ENCODE data around the gene TBC1D22B.

DNA sequence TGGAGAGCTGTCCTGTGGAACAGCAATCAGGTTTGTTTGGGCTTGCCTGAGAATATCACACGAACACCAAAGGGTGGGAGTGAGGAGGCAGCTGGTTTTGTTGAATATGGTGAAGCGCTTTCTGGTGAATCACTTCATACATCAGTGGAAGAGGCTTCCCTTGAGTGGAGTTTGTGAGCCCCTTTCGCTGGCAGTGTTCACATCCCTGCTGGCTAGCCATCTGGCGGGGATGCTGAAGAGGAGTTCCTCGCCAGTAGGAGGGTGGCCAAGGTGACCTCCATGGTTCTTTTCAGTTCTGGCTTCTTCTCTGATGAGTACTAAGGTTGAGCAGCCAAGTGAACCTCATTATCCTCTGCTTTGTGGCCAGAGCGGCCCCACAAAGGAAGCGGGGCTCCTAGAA lies 58.5 kb downstream of the TBC1D22B start:
- TF ChIP-seq, protein P1, sequence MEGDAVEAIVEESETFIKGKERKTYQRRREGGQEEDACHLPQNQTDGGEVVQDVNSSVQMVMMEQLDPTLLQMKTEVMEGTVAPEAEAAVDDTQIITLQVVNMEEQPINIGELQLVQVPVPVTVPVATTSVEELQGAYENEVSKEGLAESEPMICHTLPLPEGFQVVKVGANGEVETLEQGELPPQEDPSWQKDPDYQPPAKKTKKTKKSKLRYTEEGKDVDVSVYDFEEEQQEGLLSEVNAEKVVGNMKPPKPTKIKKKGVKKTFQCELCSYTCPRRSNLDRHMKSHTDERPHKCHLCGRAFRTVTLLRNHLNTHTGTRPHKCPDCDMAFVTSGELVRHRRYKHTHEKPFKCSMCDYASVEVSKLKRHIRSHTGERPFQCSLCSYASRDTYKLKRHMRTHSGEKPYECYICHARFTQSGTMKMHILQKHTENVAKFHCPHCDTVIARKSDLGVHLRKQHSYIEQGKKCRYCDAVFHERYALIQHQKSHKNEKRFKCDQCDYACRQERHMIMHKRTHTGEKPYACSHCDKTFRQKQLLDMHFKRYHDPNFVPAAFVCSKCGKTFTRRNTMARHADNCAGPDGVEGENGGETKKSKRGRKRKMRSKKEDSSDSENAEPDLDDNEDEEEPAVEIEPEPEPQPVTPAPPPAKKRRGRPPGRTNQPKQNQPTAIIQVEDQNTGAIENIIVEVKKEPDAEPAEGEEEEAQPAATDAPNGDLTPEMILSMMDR (IDR thresholded peaks at IDR 0.05) = no peak
- no peak for TF ChIP-seq EZH2 (IDR thresholded peaks at IDR 0.05)
- TF ChIP-seq EZH2phosphoT487 (IDR thresholded peaks at IDR 0.05) = no peak
